Skeletal muscle tissue (tissue), 4 donors: ENCODE results near the gene BRI3. TPM values are rescaled to one million over a fixed set of nuclear protein-coding genes. Genes with fewer than 3 reads are reported as not detected.

Experiments
- H3K27ac ChIP-seq: one replicate; pipeline ENCODE4 v1.7.0; 2013; ENCODE audit warnings: mild to moderate bottlenecking, low read depth, low read length, inconsistent platforms
- H3K27me3 ChIP-seq, 3 donors: one replicate each; pipeline ENCODE4 v1.7.0; 2013; ENCODE audit warnings: low read length in 3 of 3; ENCODE audit not compliant: control insufficient read depth in 3 of 3, insufficient read depth in 3 of 3
- H3K36me3 ChIP-seq, 3 donors: one replicate each; pipeline ENCODE4 v1.7.0; 2013; ENCODE audit warnings: low read length in 3 of 3; ENCODE audit not compliant: control insufficient read depth in 3 of 3, insufficient read depth in 3 of 3
- H3K4me1 ChIP-seq, 3 donors: one replicate each; pipeline ENCODE4 v1.7.0; 2013; ENCODE audit warnings: low read length in 3 of 3, mild to moderate bottlenecking in 3 of 3; ENCODE audit not compliant: control insufficient read depth in 3 of 3, insufficient read depth in 3 of 3
- H3K4me3 ChIP-seq, 3 donors: one replicate each; pipeline ENCODE4 v1.7.0; 2013; ENCODE audit warnings: low read length in 3 of 3
- H3K9ac ChIP-seq, 3 donors: one replicate each; pipeline ENCODE4 v1.7.0; 2013; ENCODE audit warnings: low read length in 3 of 3, mild to moderate bottlenecking in 3 of 3, moderate library complexity in 2 of 3, low read depth in 1 of 3
- H3K9me3 ChIP-seq, 3 donors: one replicate each; pipeline ENCODE4 v1.7.0; 2013; ENCODE audit warnings: low read length in 3 of 3; ENCODE audit not compliant: control insufficient read depth in 3 of 3
- total RNA-seq: library from RNA; depleted of rRNA; stranded (reverse); fragments of >200 nt; gene quantifications from one replicate; pipeline ENCODE4 v1.2.3, GENCODE V29; 2014
- donor health status: Osteomylitis.

Gene BRI3
- total RNA-seq, 1 donor from 2014 or later: 34.4 TPM

DNA sequence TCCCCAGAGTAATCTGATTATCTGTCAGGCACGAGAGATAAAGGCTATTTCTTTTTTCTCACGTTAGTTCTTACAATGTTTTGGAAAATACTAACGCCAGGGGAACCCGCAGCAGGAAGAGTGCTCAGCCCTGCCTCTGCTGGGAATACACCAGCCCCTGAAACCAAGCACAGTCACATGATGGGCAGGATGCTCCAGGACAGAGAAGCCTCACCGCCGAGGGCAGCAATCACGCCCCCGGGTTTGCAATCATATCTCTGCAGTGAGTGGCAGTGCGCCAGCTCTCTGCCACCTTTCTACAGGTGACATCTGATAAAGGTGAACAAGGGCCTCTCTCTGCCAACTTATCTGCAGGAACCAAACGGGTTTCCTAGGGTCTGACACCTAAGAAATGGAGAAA, 39.8 kb downstream of the BRI3 start:
- Histone ChIP-seq H3K4me3 (no peak overlapping the region), H3K9me3 (no peaks in the 10 kb centered on the region), H3K9ac (no peak overlapping the region), H3K4me1 (peaks cover 12 to 14% (median 13%) of the 10 kb centered on the region in 3 donors), H3K36me3 (peaks cover 0 to 2% (median 0%) of the 10 kb centered on the region in 3 donors), H3K27ac (no peak overlapping the region), H3K27me3 (peaks cover 0 to 18% (median 6%) of the 10 kb centered on the region in 3 donors)

DNA sequence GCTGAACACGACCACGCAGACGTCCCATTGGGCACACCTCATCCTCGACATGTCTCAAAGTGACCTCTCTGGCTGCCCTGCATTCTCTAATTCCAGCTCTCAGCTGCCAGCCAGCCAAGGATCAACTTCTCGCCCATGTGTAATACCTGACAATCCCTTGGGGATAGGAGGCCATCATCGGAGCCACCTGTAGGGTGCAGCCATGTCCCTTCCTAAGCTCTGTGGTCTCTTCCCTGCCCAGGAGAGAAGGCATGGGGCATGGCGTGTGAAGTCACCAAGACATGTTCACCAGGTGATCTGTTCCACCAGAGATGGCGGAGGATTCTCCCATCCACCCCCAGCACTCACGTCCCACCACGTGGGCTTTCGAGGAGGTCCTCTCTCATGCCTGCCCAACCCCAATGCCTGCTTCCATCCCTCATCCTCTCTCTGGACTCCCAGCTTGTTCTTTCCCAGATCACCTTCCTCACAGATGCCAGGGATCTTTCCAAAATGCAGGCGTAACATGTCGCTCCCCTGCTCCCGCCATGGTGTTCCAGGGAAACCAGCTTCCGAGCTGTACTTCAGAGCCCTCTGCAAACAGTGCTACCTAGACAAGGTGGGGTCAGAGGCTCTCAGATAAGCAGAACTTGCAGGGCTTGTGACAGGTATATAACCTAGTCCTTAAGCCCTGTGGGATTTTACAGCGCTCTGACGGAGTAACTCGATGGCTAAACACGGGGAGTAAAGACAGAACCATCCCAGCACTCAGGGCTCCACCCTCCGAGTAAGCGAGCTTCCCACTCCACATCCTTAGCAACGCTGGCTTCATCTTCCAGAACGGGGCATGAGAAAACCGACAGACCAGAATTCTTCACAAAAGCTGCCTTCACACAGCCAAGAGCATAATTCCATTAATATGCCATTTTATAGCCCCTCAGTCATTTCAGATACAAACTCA, 41.1 kb downstream of the BRI3 start:
- Histone ChIP-seq H3K4me1 (peaks cover 12 to 14% (median 13%) of the 10 kb centered on the region in 3 donors), H3K27ac (no peak overlapping the region), H3K27me3 (peaks cover 0 to 18% (median 6%) of the 10 kb centered on the region in 3 donors), H3K36me3 (no peaks in the 10 kb centered on the region), H3K9ac (no peak overlapping the region), H3K9me3 (no peaks in the 10 kb centered on the region), H3K4me3 (no peak overlapping the region)

DNA sequence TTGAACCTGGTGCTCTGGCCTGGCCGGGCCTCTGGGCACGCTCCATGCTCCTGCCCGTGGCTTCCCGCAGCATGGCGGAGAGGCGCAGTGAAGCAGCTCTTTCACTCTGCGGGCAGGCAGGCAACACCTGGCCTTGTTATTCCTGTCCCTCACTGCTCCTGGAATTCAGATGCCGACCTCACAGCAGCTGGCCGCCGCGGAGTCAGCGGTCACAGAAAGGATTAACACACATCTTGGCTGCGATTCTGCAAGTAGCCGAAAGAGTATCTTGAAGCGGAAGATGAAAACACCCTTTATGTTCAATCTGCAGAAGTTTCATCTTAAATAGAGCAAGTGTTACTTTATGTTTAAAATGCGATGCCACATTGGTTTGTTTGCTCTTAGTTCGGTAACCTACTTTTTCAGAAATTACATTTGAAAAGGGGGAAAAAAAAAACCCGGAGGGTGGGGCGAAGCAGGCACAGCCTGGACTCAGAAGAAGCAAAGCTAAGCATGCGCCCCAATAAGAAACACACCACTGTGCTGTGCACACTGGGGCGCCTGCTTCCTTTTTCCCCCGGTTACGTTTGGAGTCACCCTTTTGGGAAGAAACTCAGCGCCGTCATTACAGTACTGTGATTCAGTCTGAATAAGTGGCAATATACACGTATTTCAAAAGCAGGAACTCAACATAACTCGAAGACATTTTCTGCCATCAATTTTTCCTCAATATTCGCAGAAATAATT, 42.3 kb downstream of the BRI3 start:
- peaks cover 0 to 18% (median 6%) of the 10 kb centered on the region in 3 donors for H3K27me3 ChIP-seq
- H3K36me3 ChIP-seq: no peaks in the 10 kb centered on the region
- no peaks in the 10 kb centered on the region for H3K9me3 ChIP-seq
- no peak overlapping the region for H3K27ac ChIP-seq
- peak overlapping the region; percentile 41 to 65 (median 55) for H3K4me3 ChIP-seq
- peak overlapping the region in 1 of 3 donors; percentile 60 for H3K9ac ChIP-seq
- H3K4me1 ChIP-seq: peaks cover 12 to 14% (median 13%) of the 10 kb centered on the region in 3 donors

DNA sequence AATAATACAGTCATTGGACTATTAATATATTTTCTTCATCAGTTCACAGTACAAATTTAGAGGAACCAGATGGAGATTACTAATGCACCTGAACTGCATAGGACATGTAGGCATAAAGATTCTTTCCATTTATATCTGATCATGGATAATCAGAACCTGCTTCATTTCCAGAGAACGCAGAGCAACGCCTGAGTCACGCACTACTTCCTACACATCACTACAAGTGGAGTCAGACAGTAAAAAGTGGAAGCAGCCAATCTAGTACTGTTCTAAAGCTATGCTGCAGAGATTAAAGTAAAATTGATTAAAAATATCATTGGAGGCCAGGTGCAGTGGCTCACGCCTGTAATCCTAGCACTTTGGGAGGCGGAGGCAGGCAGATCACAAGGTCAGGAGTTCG, 43.3 kb downstream of the BRI3 start:
- Histone ChIP-seq H3K4me1 (peaks cover 12 to 14% (median 13%) of the 10 kb centered on the region in 3 donors), H3K36me3 (no peaks in the 10 kb centered on the region), H3K9me3 (no peaks in the 10 kb centered on the region), H3K9ac (no peak overlapping the region), H3K27ac (no peak overlapping the region), H3K4me3 (no peak overlapping the region), H3K27me3 (peaks cover 0 to 18% (median 6%) of the 10 kb centered on the region in 3 donors)

DNA sequence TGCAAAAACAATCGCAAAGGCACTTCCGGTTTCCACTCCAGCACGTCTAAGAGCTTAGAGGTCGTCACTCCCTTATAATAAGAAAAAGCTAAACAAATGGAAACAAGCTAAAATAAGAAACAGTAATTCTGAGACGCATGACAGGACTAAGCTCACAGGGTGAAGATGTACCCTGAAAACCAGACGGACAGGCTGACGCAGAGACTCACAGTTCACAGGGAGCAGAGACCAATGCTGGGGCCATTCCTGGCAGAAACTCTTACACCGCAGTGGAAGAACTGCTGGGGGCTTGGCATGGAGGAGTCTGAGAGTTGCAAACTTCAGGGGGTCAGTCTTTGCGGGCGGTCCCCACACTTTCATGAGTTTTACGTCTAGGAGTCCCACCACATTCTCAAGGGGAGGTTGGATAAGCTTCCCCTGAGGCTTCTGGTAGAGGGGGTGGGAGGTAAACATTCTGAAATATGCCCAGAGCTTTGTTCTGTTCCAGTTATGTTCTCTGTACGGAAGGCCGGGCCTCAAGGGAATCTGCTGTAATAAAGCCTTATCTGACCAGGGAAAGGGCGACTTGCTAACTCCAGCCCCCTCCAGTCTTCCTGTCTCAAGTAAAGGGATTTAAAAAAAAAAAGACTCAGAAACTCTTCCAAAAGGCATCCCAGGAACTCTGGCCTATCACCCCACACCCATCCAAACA, 47.8 kb downstream of the BRI3 start:
- peaks cover 0 to 4% (median 0%) of the 10 kb centered on the region in 3 donors for H3K9me3 ChIP-seq
- peak overlapping the region; percentile 64 for H3K27ac ChIP-seq
- no peaks in the 10 kb centered on the region for H3K4me1 ChIP-seq
- no peaks in the 10 kb centered on the region for H3K36me3 ChIP-seq
- no peak overlapping the region for H3K9ac ChIP-seq
- no peak overlapping the region for H3K4me3 ChIP-seq
- no peaks in the 10 kb centered on the region for H3K27me3 ChIP-seq

DNA sequence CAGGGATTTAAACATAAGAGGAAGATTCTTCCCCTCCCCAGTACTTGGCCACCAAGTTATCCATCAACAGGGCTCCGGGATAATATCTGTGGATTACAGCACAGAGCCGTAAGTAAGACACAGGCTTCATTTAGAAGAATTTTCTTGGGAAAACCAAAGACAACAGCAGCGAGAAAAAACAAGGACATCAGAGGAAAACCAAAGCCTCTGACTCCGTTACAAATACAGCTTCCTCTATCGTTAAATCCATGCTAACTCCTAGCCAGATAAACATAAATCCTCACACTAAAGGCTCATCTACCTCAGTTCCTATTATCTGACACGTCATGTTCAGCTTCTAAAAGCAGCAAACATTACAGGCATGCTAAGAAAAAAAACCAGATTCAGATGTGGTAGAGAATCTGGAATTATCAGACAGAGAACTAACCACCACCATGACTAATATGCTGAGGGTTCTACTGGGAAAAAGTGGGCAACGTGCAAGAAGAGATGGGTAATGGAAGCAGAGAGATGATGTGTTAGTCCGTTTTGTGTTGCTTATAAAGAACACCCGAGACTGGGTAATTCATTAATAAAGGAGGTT, 48.4 kb downstream of the BRI3 start:
- no peak overlapping the region for H3K9ac ChIP-seq
- H3K4me3 ChIP-seq: no peak overlapping the region
- peak overlapping the region; percentile 64 for H3K27ac ChIP-seq

DNA sequence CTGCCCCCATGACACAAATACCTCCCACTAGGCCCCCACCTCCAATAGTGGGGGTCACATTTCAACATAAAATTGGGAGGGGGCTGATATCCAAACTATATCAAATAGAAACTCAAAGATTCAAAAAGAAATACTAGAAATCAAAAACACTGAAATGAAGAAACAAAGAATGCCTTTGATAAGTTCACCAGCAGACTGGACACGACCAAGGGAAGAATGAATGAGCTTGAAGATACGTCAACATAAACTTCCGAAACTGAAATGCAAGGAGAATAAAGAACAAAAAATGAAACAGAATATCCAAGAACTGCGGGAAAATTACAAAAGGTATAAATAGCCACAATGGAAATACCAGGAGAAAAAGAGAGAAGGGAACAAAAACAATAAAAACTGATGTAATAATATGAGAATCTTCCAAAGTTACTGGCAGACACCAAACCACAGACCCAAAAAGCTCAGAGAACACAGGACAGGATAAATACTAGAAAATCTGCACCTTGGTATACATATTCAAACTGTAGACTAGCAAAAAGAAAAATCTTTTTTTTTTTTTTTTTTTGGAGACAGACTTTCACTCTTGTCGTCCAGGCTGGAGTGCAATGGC, 49.5 kb downstream of the BRI3 start:
- no peaks in the 10 kb centered on the region for H3K36me3 ChIP-seq
- H3K27ac ChIP-seq: no peak overlapping the region
- no peak overlapping the region for H3K9ac ChIP-seq
- peaks cover 0 to 4% (median 0%) of the 10 kb centered on the region in 3 donors for H3K9me3 ChIP-seq
- H3K4me1 ChIP-seq: no peaks in the 10 kb centered on the region
- H3K4me3 ChIP-seq: no peak overlapping the region
- H3K27me3 ChIP-seq: no peaks in the 10 kb centered on the region

More for the DNA sequence above, 48.4 kb downstream of the BRI3 start:
- H3K4me1 ChIP-seq: no peaks in the 10 kb centered on the region
- no peaks in the 10 kb centered on the region for H3K36me3 ChIP-seq
- H3K27me3 ChIP-seq: no peaks in the 10 kb centered on the region
- H3K9me3 ChIP-seq: peaks cover 0 to 4% (median 0%) of the 10 kb centered on the region in 3 donors

DNA sequence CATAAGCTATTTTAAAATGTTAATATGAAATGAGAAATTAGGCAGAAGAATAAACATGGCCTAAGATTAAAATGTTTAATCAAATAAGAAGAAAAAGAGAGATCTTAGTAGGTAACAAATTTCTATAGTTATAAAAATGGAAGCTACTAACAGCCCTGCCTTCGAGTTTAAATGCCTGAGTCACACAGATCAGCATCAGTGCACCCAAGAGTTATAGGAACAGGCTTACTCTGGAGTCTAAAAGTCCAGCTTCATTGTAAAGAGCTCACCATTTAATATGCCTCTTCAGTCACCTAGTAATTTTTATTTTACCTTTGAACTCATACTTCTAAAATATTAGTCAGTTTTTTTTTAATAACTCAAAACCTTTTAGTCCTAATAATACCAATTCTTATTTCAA, 52.6 kb downstream of the BRI3 start:
- H3K9ac ChIP-seq: no peak overlapping the region

DNA sequence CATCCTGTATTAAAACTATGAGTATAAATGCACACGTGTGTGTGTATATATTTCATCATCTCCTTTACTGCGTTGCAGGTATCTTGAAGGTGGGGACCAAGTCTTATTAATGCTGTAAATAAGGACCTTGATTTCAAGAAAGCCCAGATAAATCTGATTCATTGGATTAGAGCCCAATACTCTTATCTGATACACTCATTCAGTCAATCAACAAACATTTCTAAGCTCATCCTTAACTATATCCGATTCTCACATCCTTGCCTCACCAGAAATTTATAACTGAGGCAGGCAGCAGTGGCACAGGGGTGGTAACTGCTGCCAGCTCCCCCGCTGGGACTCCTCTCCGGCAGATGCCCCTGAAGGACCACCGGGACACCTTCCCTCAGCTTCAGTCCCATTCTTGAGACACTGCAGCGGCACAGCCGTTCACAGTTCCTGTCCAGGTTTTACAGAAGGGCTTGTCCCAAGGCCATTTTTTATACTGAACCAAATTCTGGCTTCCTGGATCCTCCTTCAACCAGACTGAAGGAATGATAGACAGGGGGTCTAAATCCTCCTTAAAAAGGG, 54.0 kb downstream of the BRI3 start:
- Histone ChIP-seq H3K9me3 (peaks cover 0 to 4% (median 3%) of the 10 kb centered on the region in 3 donors), H3K9ac (no peak overlapping the region), H3K4me3 (no peak overlapping the region), H3K27ac (no peak overlapping the region), H3K4me1 (no peaks in the 10 kb centered on the region), H3K36me3 (no peaks in the 10 kb centered on the region), H3K27me3 (no peaks in the 10 kb centered on the region)

More for the DNA sequence above, 52.6 kb downstream of the BRI3 start:
- peaks cover 0 to 4% (median 3%) of the 10 kb centered on the region in 3 donors for H3K9me3 ChIP-seq
- H3K27ac ChIP-seq: no peak overlapping the region
- no peaks in the 10 kb centered on the region for H3K27me3 ChIP-seq
- no peak overlapping the region for H3K4me3 ChIP-seq
- no peaks in the 10 kb centered on the region for H3K36me3 ChIP-seq
- no peaks in the 10 kb centered on the region for H3K4me1 ChIP-seq
